Mucosa of rectum (tissue), 2 donors: ENCODE measurements around the gene AKTIP.

ENCODE experiments used
- H3K27ac ChIP-seq, 2 donors: one replicate each; pipeline ENCODE4 v1.7.0; 2013; ENCODE audit warnings: inconsistent platforms in 2 of 2, low read depth in 2 of 2, low read length in 2 of 2
- H3K27me3 ChIP-seq, 2 donors: one replicate each; pipeline ENCODE4 v1.7.0; 2013; ENCODE audit warnings: low read length in 2 of 2; ENCODE audit not compliant: control insufficient read depth in 2 of 2, insufficient read depth in 2 of 2
- H3K36me3 ChIP-seq, 2 donors: one replicate each; pipeline ENCODE4 v1.7.0; 2013; ENCODE audit warnings: low read length in 2 of 2; ENCODE audit not compliant: control insufficient read depth in 2 of 2, insufficient read depth in 2 of 2
- H3K4me1 ChIP-seq, 2 donors: one replicate each; pipeline ENCODE4 v1.7.0; 2013; ENCODE audit warnings: low read length in 2 of 2, mild to moderate bottlenecking in 1 of 2; ENCODE audit not compliant: control insufficient read depth in 2 of 2, insufficient read depth in 2 of 2
- H3K4me3 ChIP-seq, 2 donors: one replicate each; pipeline ENCODE4 v1.7.0; 2013; ENCODE audit warnings: low read length in 2 of 2
- H3K9ac ChIP-seq, 2 donors: one replicate each; pipeline ENCODE4 v1.7.0; 2013; ENCODE audit warnings: low read length in 2 of 2, low read depth in 1 of 2, mild to moderate bottlenecking in 1 of 2
- H3K9me3 ChIP-seq, 2 donors: one replicate each; pipeline ENCODE4 v1.7.0; 2013; ENCODE audit warnings: low read length in 2 of 2; ENCODE audit not compliant: control insufficient read depth in 2 of 2
- donor health status: healthy.
- donor health status: Normal muscosa, but diverticular disease.

The AKTIP gene

GRCh38 chr16:53534206-53534605 is 31.2 kb upstream of the AKTIP start:
- no peaks in the 10 kb centered on the region for H3K36me3 ChIP-seq
- no peak overlapping the region for H3K9ac ChIP-seq
- no peak overlapping the region for H3K4me3 ChIP-seq
- H3K4me1 ChIP-seq: peaks cover 0 to 2% of the 10 kb centered on the region in 2 donors
- H3K27ac ChIP-seq: no peak overlapping the region
- H3K9me3 ChIP-seq: no peaks in the 10 kb centered on the region
- H3K27me3 ChIP-seq: no peaks in the 10 kb centered on the region

- no peaks in the 10 kb centered on the region for H3K36me3 ChIP-seq
- no peak overlapping the region for H3K27ac ChIP-seq
- no peak overlapping the region for H3K9ac ChIP-seq
- H3K27me3 ChIP-seq: no peaks in the 10 kb centered on the region
- peaks cover 0 to 2% of the 10 kb centered on the region in 2 donors for H3K4me1 ChIP-seq
- H3K4me3 ChIP-seq: no peak overlapping the region
- H3K9me3 ChIP-seq: no peaks in the 10 kb centered on the region
These were observed 27.7 kb upstream of the AKTIP start for GRCh38 chr16:53530741-53531140.

- peaks cover 0 to 2% of the 10 kb centered on the region in 2 donors for H3K4me1 ChIP-seq
- H3K27me3 ChIP-seq: no peaks in the 10 kb centered on the region
- H3K36me3 ChIP-seq: no peaks in the 10 kb centered on the region
- H3K9ac ChIP-seq: no peak overlapping the region
- no peaks in the 10 kb centered on the region for H3K9me3 ChIP-seq
- no peak overlapping the region for H3K27ac ChIP-seq
- no peak overlapping the region for H3K4me3 ChIP-seq
These were observed 27.0 kb upstream of the AKTIP start for GRCh38 chr16:53530046-53530445.

- Histone ChIP-seq H3K9ac (no peak overlapping the region), H3K9me3 (no peaks in the 10 kb centered on the region), H3K27ac (no peak overlapping the region), H3K27me3 (no peaks in the 10 kb centered on the region), H3K4me3 (no peak overlapping the region), H3K36me3 (no peaks in the 10 kb centered on the region), H3K4me1 (peaks cover 0 to 2% of the 10 kb centered on the region in 2 donors)
These were observed 26.5 kb upstream of the AKTIP start for GRCh38 chr16:53529513-53529912.

- Histone ChIP-seq H3K27me3 (no peaks in the 10 kb centered on the region), H3K4me3 (no peak overlapping the region), H3K27ac (no peak overlapping the region), H3K4me1 (peaks cover 0 to 2% of the 10 kb centered on the region in 2 donors), H3K9me3 (no peaks in the 10 kb centered on the region), H3K9ac (no peak overlapping the region), H3K36me3 (no peaks in the 10 kb centered on the region)
These were observed 25.8 kb upstream of the AKTIP start for GRCh38 chr16:53528797-53529196.

GRCh38 chr16:53523971-53524548 is 21.1 kb upstream of the AKTIP start:
- Histone ChIP-seq H3K4me3 (no peak overlapping the region), H3K4me1 (no peaks in the 10 kb centered on the region), H3K9me3 (no peaks in the 10 kb centered on the region), H3K9ac (no peak overlapping the region), H3K36me3 (no peaks in the 10 kb centered on the region), H3K27me3 (no peaks in the 10 kb centered on the region), H3K27ac (no peak overlapping the region)

GRCh38 chr16:53523126-53523804 is 20.3 kb upstream of the AKTIP start:
- H3K27ac ChIP-seq: no peak overlapping the region
- no peaks in the 10 kb centered on the region for H3K4me1 ChIP-seq
- H3K9me3 ChIP-seq: no peaks in the 10 kb centered on the region
- no peaks in the 10 kb centered on the region for H3K27me3 ChIP-seq
- no peaks in the 10 kb centered on the region for H3K36me3 ChIP-seq
- H3K9ac ChIP-seq: no peak overlapping the region
- no peak overlapping the region for H3K4me3 ChIP-seq

GRCh38 chr16:53519417-53520091 is 16.5 kb upstream of the AKTIP start:
- Histone ChIP-seq H3K27ac (peak overlapping the region; percentile 1 to 10), H3K36me3 (no peaks in the 10 kb centered on the region), H3K4me1 (no peaks in the 10 kb centered on the region), H3K27me3 (no peaks in the 10 kb centered on the region), H3K9ac (no peak overlapping the region), H3K9me3 (no peaks in the 10 kb centered on the region), H3K4me3 (peak overlapping the region in 1 of 2 donors; percentile 46)

GRCh38 chr16:53518550-53519416 is 15.8 kb upstream of the AKTIP start:
- Histone ChIP-seq H3K4me1 (no peaks in the 10 kb centered on the region), H3K27me3 (no peaks in the 10 kb centered on the region), H3K4me3 (peak overlapping the region in 1 of 2 donors; percentile 46), H3K36me3 (no peaks in the 10 kb centered on the region), H3K27ac (peak overlapping the region; percentile 10 to 34), H3K9ac (no peak overlapping the region), H3K9me3 (no peaks in the 10 kb centered on the region)

GRCh38 chr16:53517851-53518250 is 14.8 kb upstream of the AKTIP start:
- Histone ChIP-seq H3K27ac (no peak overlapping the region), H3K27me3 (no peaks in the 10 kb centered on the region), H3K4me1 (no peaks in the 10 kb centered on the region), H3K9ac (no peak overlapping the region), H3K36me3 (no peaks in the 10 kb centered on the region), H3K4me3 (peak overlapping the region in 1 of 2 donors; percentile 46), H3K9me3 (no peaks in the 10 kb centered on the region)
